Lower lobe of right lung (tissue), 2 donors: ENCODE measurements around the gene VAV2. TPM values are rescaled to one million over a fixed set of nuclear protein-coding genes. Genes with fewer than 3 reads are reported as not detected.
A peak's percentile ranks its signal among the peaks of the same experiment; 100 is the strongest.

Experiments used
- ATAC-seq, 2 donors: fragments of 200-7000 bp; cut with Tn5 transposase; one replicate each; pipeline ENCODE4 v1.9.1; 2020 to 2022; ENCODE audit warnings: mild to moderate bottlenecking in 2 of 2, moderate library complexity in 2 of 2
- DNase-seq: peaks from one replicate; pipeline ENCODE4 v3.0.0-alpha.2; 2020
- H3K27ac ChIP-seq: fragments of 200-600 bp; one replicate; pipeline ENCODE4 v1.8.0; 2022
- H3K27me3 ChIP-seq: fragments of 200-600 bp; one replicate; pipeline ENCODE4 v1.8.0; 2022; ENCODE audit warnings: low read depth
- H3K36me3 ChIP-seq: fragments of 200-600 bp; one replicate; pipeline ENCODE4 v1.8.0; 2022; ENCODE audit warnings: mild to moderate bottlenecking
- H3K4me1 ChIP-seq: fragments of 200-600 bp; one replicate; pipeline ENCODE4 v1.8.0; 2022
- H3K4me3 ChIP-seq: fragments of 200-600 bp; one replicate; pipeline ENCODE4 v1.8.0; 2022; ENCODE audit warnings: mild to moderate bottlenecking
- H3K9me3 ChIP-seq: fragments of 200-600 bp; one replicate; pipeline ENCODE4 v1.8.0; 2022
- intact Hi-C: fragments of 100-400 bp; cut with DNase I; formaldehyde crosslinking; loops from one replicate; pipeline ENCODE4 v1.11.0; 2022
- total RNA-seq: library from RNA; stranded (reverse); fragmentation: NEBNext Ultra II Directional; extraction: Animal tissue kit (Norgen Biotek cat#: 25700); gene quantifications from one replicate; pipeline ENCODE4 v1.2.1, GENCODE V29; 2021
- TF ChIP-seq, protein P1 (sequence below): fragments of 200-600 bp; IDR thresholded peaks from one replicate; pipeline ENCODE4 v1.8.0; 2022; ENCODE audit warnings: antibody characterized with exemption, mild to moderate bottlenecking
- donor health status: DM: no; HTN: yes; CAD: no; lungs with severe emphysema.

The VAV2 gene
- total RNA-seq, 1 donor from 2014 or later: 26.9 TPM

- TF ChIP-seq, protein P1, sequence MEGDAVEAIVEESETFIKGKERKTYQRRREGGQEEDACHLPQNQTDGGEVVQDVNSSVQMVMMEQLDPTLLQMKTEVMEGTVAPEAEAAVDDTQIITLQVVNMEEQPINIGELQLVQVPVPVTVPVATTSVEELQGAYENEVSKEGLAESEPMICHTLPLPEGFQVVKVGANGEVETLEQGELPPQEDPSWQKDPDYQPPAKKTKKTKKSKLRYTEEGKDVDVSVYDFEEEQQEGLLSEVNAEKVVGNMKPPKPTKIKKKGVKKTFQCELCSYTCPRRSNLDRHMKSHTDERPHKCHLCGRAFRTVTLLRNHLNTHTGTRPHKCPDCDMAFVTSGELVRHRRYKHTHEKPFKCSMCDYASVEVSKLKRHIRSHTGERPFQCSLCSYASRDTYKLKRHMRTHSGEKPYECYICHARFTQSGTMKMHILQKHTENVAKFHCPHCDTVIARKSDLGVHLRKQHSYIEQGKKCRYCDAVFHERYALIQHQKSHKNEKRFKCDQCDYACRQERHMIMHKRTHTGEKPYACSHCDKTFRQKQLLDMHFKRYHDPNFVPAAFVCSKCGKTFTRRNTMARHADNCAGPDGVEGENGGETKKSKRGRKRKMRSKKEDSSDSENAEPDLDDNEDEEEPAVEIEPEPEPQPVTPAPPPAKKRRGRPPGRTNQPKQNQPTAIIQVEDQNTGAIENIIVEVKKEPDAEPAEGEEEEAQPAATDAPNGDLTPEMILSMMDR: no peak
- no peak for DNase-seq
- Histone ChIP-seq H3K4me3 (no peak overlapping the region), H3K36me3 (no peaks in the 10 kb centered on the region), H3K9me3 (no peaks in the 10 kb centered on the region), H3K27ac (no peak overlapping the region), H3K4me1 (no peaks in the 10 kb centered on the region), H3K27me3 (no peaks in the 10 kb centered on the region)
- ATAC-seq: no peak
- intact Hi-C loops: no loop called here
Observed at GRCh38 chr9:134003237-134003636, 11.1 kb upstream of the VAV2 start.

DNA sequence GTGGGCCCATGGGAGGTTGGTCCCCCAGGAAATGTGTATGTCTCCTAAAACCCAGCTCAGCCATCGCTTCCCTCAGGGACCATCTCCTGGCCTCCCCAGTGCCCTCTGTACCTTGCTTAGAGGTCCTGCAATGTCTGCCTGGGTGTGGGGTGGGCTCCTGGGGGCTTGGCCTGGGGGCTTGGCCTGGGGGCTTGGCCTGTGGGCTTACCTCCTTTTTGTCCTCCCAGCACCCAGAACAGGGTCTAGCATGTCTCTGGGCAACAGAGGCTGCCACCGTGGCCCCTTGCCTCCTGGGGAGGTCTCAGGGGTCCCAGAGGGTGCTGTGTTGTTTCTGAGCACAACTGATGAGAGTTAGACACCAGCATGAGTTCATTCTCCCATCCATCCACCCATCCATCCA, 10.7 kb upstream of the VAV2 start:
- H3K27me3 ChIP-seq: no peaks in the 10 kb centered on the region
- H3K9me3 ChIP-seq: no peaks in the 10 kb centered on the region
- no peaks in the 10 kb centered on the region for H3K36me3 ChIP-seq
- H3K4me1 ChIP-seq: no peaks in the 10 kb centered on the region
- ATAC-seq: peak in 1 of 2 donors; percentile 22
- DNase-seq: no peak
- TF ChIP-seq, protein P1: no peak
- intact Hi-C loops: no loop called here
- no peak overlapping the region for H3K4me3 ChIP-seq
- H3K27ac ChIP-seq: no peak overlapping the region

- no peaks in the 10 kb centered on the region for H3K27me3 ChIP-seq
- TF ChIP-seq, protein P1: no peak
- H3K9me3 ChIP-seq: no peaks in the 10 kb centered on the region
- H3K27ac ChIP-seq: no peak overlapping the region
- intact Hi-C loops: no loop called here
- H3K36me3 ChIP-seq: no peaks in the 10 kb centered on the region
- ATAC-seq: no peak
- no peak for DNase-seq
- H3K4me1 ChIP-seq: no peaks in the 10 kb centered on the region
- H3K4me3 ChIP-seq: no peak overlapping the region
Observed at GRCh38 chr9:133999851-134000265, 7.7 kb upstream of the VAV2 start.

GRCh38 chr9:133998915-133999595, 6.9 kb upstream of the VAV2 start:
- H3K4me3 ChIP-seq: no peak overlapping the region
- peaks cover 4% of the 10 kb centered on the region for H3K4me1 ChIP-seq
- TF ChIP-seq, protein P1: no peak
- intact Hi-C loops: no loop called here
- no peaks in the 10 kb centered on the region for H3K27me3 ChIP-seq
- H3K36me3 ChIP-seq: no peaks in the 10 kb centered on the region
- DNase-seq (no peak), ATAC-seq (no peak)
- no peaks in the 10 kb centered on the region for H3K9me3 ChIP-seq
- no peak overlapping the region for H3K27ac ChIP-seq

DNA sequence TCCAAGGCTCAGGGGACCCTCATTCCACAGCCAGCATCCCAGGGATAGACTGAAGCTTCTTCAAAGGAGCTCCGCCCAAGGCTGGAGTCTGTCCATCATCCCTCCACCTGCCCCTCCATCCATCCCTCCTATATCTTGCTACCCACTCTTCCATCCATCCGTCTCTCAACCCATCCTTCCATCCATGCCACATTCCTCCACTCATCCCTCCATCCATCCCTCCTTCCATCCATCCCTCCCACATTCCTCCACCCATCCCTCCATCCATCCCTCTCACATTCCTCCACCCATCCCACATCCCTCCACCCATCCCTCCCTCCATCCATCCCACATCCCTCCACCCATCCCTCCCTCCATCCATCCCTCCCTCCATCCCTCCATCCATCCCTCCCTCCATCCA, 5.5 kb upstream of the VAV2 start:
- Histone ChIP-seq H3K36me3 (no peaks in the 10 kb centered on the region), H3K27me3 (no peaks in the 10 kb centered on the region), H3K4me3 (no peak overlapping the region), H3K4me1 (peaks cover 14% of the 10 kb centered on the region), H3K9me3 (no peaks in the 10 kb centered on the region), H3K27ac (no peak overlapping the region)
- intact Hi-C loops: no loop called here
- TF ChIP-seq, protein P1: no peak
- DNase-seq: no peak
- no peak for ATAC-seq
